Measurements from ENCODE around the gene FAM162B. TPM values are rescaled to one million over a fixed set of nuclear protein-coding genes. Genes with fewer than 3 reads are reported as not detected.
"Not testable (repeated sequence)": the region's sequence is repeated elsewhere in the genome, so short reads cannot be mapped to it uniquely, and the experiment has no call there.

The FAM162B gene
- total and polyA plus RNA-seq, 3 donors from 2014 or later, result 3.2 to 9.4 (median 5.4) TPM

DNA sequence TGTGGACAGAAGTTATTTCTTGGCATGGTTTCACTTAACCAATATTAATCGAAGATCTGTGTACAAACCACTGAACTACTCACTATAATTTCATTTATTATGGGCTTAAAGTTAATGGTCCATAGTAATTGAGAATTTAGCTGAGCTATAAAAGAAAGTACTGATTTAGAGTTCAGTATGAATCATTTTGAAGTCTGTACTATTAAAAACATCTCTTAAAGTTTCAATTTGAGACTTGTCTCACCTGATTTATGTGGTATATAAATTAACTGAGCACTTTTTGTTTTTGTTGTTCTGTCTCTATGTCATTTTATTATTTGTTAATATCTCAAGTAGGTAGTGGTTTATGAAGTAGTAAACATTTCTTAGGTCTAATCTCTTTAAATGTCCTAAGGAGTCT, 59.6 kb downstream of the FAM162B start:
- no peak for TF ChIP-seq POLR2A (IDR thresholded peaks at IDR 0.05)
- TF ChIP-seq, protein P1, sequence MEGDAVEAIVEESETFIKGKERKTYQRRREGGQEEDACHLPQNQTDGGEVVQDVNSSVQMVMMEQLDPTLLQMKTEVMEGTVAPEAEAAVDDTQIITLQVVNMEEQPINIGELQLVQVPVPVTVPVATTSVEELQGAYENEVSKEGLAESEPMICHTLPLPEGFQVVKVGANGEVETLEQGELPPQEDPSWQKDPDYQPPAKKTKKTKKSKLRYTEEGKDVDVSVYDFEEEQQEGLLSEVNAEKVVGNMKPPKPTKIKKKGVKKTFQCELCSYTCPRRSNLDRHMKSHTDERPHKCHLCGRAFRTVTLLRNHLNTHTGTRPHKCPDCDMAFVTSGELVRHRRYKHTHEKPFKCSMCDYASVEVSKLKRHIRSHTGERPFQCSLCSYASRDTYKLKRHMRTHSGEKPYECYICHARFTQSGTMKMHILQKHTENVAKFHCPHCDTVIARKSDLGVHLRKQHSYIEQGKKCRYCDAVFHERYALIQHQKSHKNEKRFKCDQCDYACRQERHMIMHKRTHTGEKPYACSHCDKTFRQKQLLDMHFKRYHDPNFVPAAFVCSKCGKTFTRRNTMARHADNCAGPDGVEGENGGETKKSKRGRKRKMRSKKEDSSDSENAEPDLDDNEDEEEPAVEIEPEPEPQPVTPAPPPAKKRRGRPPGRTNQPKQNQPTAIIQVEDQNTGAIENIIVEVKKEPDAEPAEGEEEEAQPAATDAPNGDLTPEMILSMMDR (IDR thresholded peaks at IDR 0.05), result no peak
- no peak overlapping the region for H3K27ac ChIP-seq
- H3K27me3 ChIP-seq, result no peaks in the 10 kb centered on the region
- DNase-seq, result no peak
- H3K4me1 ChIP-seq, result no peaks in the 10 kb centered on the region
- 92% methylated on average over 1 of the region's 1 CpG for WGBS, 2 donors
- intact Hi-C loops (cut with DNase I; ENCODE audit: low total_unique reads), result no loop called here
- no peaks in the 10 kb centered on the region for H3K36me3 ChIP-seq (ENCODE audit: low read depth, missing control alignments)
- H3K4me3 ChIP-seq, result no peak overlapping the region
- no peaks in the 10 kb centered on the region for H3K9me3 ChIP-seq

DNA sequence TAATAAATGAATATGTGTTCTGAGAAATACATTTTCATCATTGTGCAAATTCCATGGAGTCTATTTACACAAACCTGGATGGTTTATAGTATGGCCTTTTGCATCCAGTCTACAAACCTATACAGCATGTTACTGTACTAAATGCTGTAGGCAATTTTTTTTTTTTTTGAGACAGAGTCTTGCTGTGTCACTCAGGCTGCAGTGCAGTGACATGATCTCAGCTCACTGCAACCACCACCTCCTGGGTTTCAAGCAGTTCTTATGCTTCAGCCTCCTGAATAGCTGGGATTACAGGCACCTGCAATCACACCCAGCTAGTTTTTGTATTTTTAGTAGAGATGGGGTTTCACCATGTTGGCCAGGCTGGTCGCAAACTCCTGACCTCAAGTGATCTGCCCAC, 61.6 kb downstream of the FAM162B start:
- H3K9me3 ChIP-seq; H3K4me3 ChIP-seq; H3K36me3 ChIP-seq (ENCODE audit: low read depth, missing control alignments); intact Hi-C loops (cut with DNase I; ENCODE audit: low total_unique reads); H3K27ac ChIP-seq; H3K4me1 ChIP-seq; H3K27me3 ChIP-seq; DNase-seq: not testable (repeated sequence)
- 88 to 100% methylated on average over 1 of the region's 1 CpG for WGBS, 2 donors

Other genes starting within 250 kb of the FAM162B start
- gene TRAPPC3L, start 220.0 kb downstream of the FAM162B start, total RNA-seq, result under 1 TPM in 1 of 2 donors, not detected in 1; 0.39 TPM
- gene TRAPPC3L, start 220.0 kb downstream of the FAM162B start, polyA plus RNA-seq (ENCODE audit: insufficient read depth, low read depth, low replicate concordance), result 0.37 TPM
- gene CALHM4, start 212.0 kb downstream of the FAM162B start, total RNA-seq, result under 1 TPM in 1 of 2 donors, not detected in 1; 0.25 TPM
- 1.2 TPM for gene CALHM4, start 212.0 kb downstream of the FAM162B start, polyA plus RNA-seq (ENCODE audit: insufficient read depth, low read depth, low replicate concordance)
- gene RWDD1, start 194.2 kb downstream of the FAM162B start, total RNA-seq, result 10 to 100 TPM; 20.5 to 27.8 TPM
- gene RWDD1, start 194.2 kb downstream of the FAM162B start, polyA plus RNA-seq (ENCODE audit: insufficient read depth, low read depth, low replicate concordance), result 15.6 TPM
- gene RSPH4A, start 149.2 kb downstream of the FAM162B start, total RNA-seq, result 1 to 10 TPM; 2.1 to 5.2 TPM
- 8.1 TPM for gene RSPH4A, start 149.2 kb downstream of the FAM162B start, polyA plus RNA-seq (ENCODE audit: insufficient read depth, low read depth, low replicate concordance)
- gene ZUP1, start 97.0 kb downstream of the FAM162B start, total RNA-seq, result 10 to 100 TPM; 11.8 to 13.6 TPM
- 8.5 TPM for gene ZUP1, start 97.0 kb downstream of the FAM162B start, polyA plus RNA-seq (ENCODE audit: insufficient read depth, low read depth, low replicate concordance)
- 10 to 100 TPM; 23.4 to 32.8 TPM for gene KPNA5, start 84.5 kb downstream of the FAM162B start, total RNA-seq
- gene KPNA5, start 84.5 kb downstream of the FAM162B start, polyA plus RNA-seq (ENCODE audit: insufficient read depth, low read depth, low replicate concordance), result 50.3 TPM
- under 1 TPM in 1 of 2 donors, not detected in 1; 0.16 TPM for gene GPRC6A, start 63.4 kb upstream of the FAM162B start, total RNA-seq
- gene GPRC6A, start 63.4 kb upstream of the FAM162B start, polyA plus RNA-seq (ENCODE audit: insufficient read depth, low read depth, low replicate concordance), result not detected
- gene RFX6, start 111.5 kb upstream of the FAM162B start, total RNA-seq, result under 1 TPM; 0.93 to 0.94 TPM
- 0.99 TPM for gene RFX6, start 111.5 kb upstream of the FAM162B start, polyA plus RNA-seq (ENCODE audit: insufficient read depth, low read depth, low replicate concordance)

Measured in testis (tissue), 3 donors.